DMS153 treated with DMSO at 0.1 percent for 48 hours (cell line): Measurements from ENCODE around the gene ORMDL3.
"Not testable (repeated sequence)": the region's sequence is repeated elsewhere in the genome, so short reads cannot be mapped to it uniquely, and the experiment has no call there.

Experiments used
- DNase-seq: peaks from one replicate; lab custom pipeline; 2025; ENCODE audit not compliant: unreplicated experiment; lab: John Stamatoyannopoulos, UW

ORMDL3 gene

GRCh38 chr17:39887078-39887477 lies 40.3 kb downstream of the ORMDL3 start:
- DNase-seq, result no peak

GRCh38 chr17:39886102-39886501 lies 41.3 kb downstream of the ORMDL3 start:
- DNase-seq, result not testable (repeated sequence)

- DNase-seq, result no peak
These were observed 54.6 kb downstream of the ORMDL3 start for GRCh38 chr17:39872751-39873150.

DNA sequence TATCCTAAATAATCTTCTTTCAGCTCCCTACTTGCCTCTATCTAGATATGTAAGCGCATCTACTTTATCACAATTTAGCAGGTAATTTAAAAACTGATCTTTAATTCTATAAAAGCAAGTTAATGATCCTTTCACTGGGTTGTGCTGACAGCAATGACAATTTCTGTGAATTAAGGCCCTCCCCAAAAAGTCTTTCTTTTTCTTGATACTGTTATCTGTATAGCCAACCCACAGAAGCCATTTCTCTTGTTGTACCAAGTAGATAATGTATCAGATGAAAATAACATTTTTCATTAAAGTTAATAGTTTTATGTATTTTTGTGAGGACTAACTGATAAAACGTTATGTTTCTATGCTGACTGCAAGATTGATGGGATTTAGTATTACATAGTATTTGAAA lies 55.6 kb downstream of the ORMDL3 start:
- DNase-seq, result no peak
